WTC11 (cell line): ENCODE results near the gene CPNE6.

Source experiments
- CTCF ChIP-seq: fragments of 200-600 bp; IDR thresholded peaks from 2 replicates; pipeline ENCODE4 v1.8.0; 2022; ENCODE audit warnings: antibody characterized with exemption
- JUN ChIP-seq: sonication (generic); formaldehyde crosslinking; IDR thresholded peaks from 2 replicates; pipeline ENCODE4 v1.8.0; 2023; ENCODE audit warnings: mild to moderate bottlenecking, missing genetic modification reagents
- NR1H2 ChIP-seq: sonication (generic); formaldehyde crosslinking; IDR thresholded peaks from 2 replicates; pipeline ENCODE4 v1.9.0; 2021; ENCODE audit warnings: mild to moderate bottlenecking, moderate library complexity, missing genetic modification reagents
- SP1 ChIP-seq: sonication (generic); formaldehyde crosslinking; conservative IDR thresholded peaks from 2 replicates; pipeline ENCODE4 v1.8.1; 2022; ENCODE audit warnings: missing genetic modification reagents
- STAT6 ChIP-seq: sonication (generic); formaldehyde crosslinking; conservative IDR thresholded peaks from 2 replicates; pipeline ENCODE4 v1.8.1; 2023; ENCODE audit warnings: mild to moderate bottlenecking, low read depth, missing genetic modification reagents, moderate library complexity
- USF2 ChIP-seq: sonication (generic); formaldehyde crosslinking; IDR thresholded peaks from 2 replicates; pipeline ENCODE4 v1.8.1; 2023; ENCODE audit warnings: mild to moderate bottlenecking, missing genetic modification reagents, moderate library complexity

GRCh38 chr14:24078146-24078545 lies 6.8 kb downstream of the CPNE6 start:
- TF ChIP-seq CTCF (no peak), STAT6 (CRISPR knock-in tag) (no peak), SP1 (no peak), USF2 (CRISPR knock-in tag) (no peak), JUN (CRISPR knock-in tag) (no peak), NR1H2 (CRISPR knock-in tag) (no peak)
